ENCODE results near the gene MAP1LC3C.

The MAP1LC3C gene

GRCh38 chr1:241985787-241986186 lies 13.1 kb downstream of the MAP1LC3C start:
- peak in 1 of 2 donors; percentile 77 for DNase-seq
- H3K79me1 ChIP-seq (ENCODE audit: low read length): no peaks in the 10 kb centered on the region

GRCh38 chr1:241979926-241980325 lies 19.0 kb downstream of the MAP1LC3C start:
- Histone ChIP-seq H3K27me3 (ENCODE audit: insufficient read depth, low read length) (no peaks in the 10 kb centered on the region), H3K36me3 (ENCODE audit: control insufficient read depth in 1 of 2, insufficient read depth in 2 of 2, low read length in 2 of 2) (no peaks in the 10 kb centered on the region), H2AK5ac (ENCODE audit: low read length) (no peak overlapping the region), H3K79me2 (ENCODE audit: control insufficient read depth, insufficient read depth, low read length, poor library complexity) (no peaks in the 10 kb centered on the region), H4K12ac (ENCODE audit: low read depth, low read length) (no peak overlapping the region), H3K23ac (ENCODE audit: low read length) (no peak overlapping the region), H2BK120ac (ENCODE audit: insufficient read depth, low read length, poor library complexity) (no peak overlapping the region), H4K91ac (ENCODE audit: low read depth, low read length) (no peak overlapping the region), H3K18ac (ENCODE audit: low read length) (no peak overlapping the region), H2BK5ac (ENCODE audit: low read depth, low read length, poor library complexity) (no peak overlapping the region), H3K9me3 (ENCODE audit: insufficient read depth, low read depth, low read length) (no peaks in the 10 kb centered on the region), H2BK12ac (ENCODE audit: low read length) (no peak overlapping the region), H4K8ac (ENCODE audit: low read depth, low read length) (no peak overlapping the region), H3K27ac (ENCODE audit: low read depth, low read length) (no peak overlapping the region), H3K4me2 (ENCODE audit: low read length) (no peak overlapping the region), H3K4me3 (ENCODE audit: low read depth, low read length) (no peak overlapping the region), H3K14ac (ENCODE audit: low read length) (no peak overlapping the region), H3K79me1 (ENCODE audit: low read length) (no peaks in the 10 kb centered on the region), H2AFZ (ENCODE audit: insufficient read depth, low read length, poor library complexity) (no peak overlapping the region), H3K4ac (ENCODE audit: low read depth, low read length) (no peak overlapping the region), H3K9ac (ENCODE audit: low read length) (no peak overlapping the region), H3K4me1 (ENCODE audit: control insufficient read depth in 1 of 2, insufficient read depth in 2 of 2, low read length in 2 of 2) (no peaks in the 10 kb centered on the region)
- DNase-seq: no peak
- WGBS (ENCODE audit: extremely low coverage, insufficient coverage, insufficient read length): no CpG with 5 or more reads among the region's 1 CpG

More at GRCh38 chr1:241985787-241986186, 13.1 kb downstream of the MAP1LC3C start:
- no peak overlapping the region for H3K4me3 ChIP-seq (ENCODE audit: low read depth, low read length)
- no peak overlapping the region for H3K9ac ChIP-seq (ENCODE audit: low read length)
- H3K4me2 ChIP-seq (ENCODE audit: low read length): no peak overlapping the region
- H2BK5ac ChIP-seq (ENCODE audit: low read depth, low read length, poor library complexity): no peak overlapping the region
- H2AK5ac ChIP-seq (ENCODE audit: low read length): no peak overlapping the region
- H4K8ac ChIP-seq (ENCODE audit: low read depth, low read length): no peak overlapping the region
- no peak overlapping the region for H3K4ac ChIP-seq (ENCODE audit: low read depth, low read length)
- H2BK12ac ChIP-seq (ENCODE audit: low read length): no peak overlapping the region
- H3K27ac ChIP-seq (ENCODE audit: low read depth, low read length): no peak overlapping the region
- no peak overlapping the region for H2AFZ ChIP-seq (ENCODE audit: insufficient read depth, low read length, poor library complexity)
- H4K12ac ChIP-seq (ENCODE audit: low read depth, low read length): no peak overlapping the region
- no peaks in the 10 kb centered on the region for H3K27me3 ChIP-seq (ENCODE audit: insufficient read depth, low read length)
- no CpG with 5 or more reads among the region's 10 CpGs for WGBS (ENCODE audit: extremely low coverage, insufficient coverage, insufficient read length)
- H3K36me3 ChIP-seq (ENCODE audit: control insufficient read depth in 1 of 2, insufficient read depth in 2 of 2, low read length in 2 of 2): no peaks in the 10 kb centered on the region
- peaks cover 2 to 4% of the 10 kb centered on the region in 2 experiments for H3K4me1 ChIP-seq (ENCODE audit: control insufficient read depth in 1 of 2, insufficient read depth in 2 of 2, low read length in 2 of 2)
- H3K18ac ChIP-seq (ENCODE audit: low read length): no peak overlapping the region
- H3K9me3 ChIP-seq (ENCODE audit: insufficient read depth, low read depth, low read length): no peaks in the 10 kb centered on the region
- no peaks in the 10 kb centered on the region for H3K79me2 ChIP-seq (ENCODE audit: control insufficient read depth, insufficient read depth, low read length, poor library complexity)
- H2BK120ac ChIP-seq (ENCODE audit: insufficient read depth, low read length, poor library complexity): no peak overlapping the region
- H4K91ac ChIP-seq (ENCODE audit: low read depth, low read length): no peak overlapping the region
- no peak overlapping the region for H3K14ac ChIP-seq (ENCODE audit: low read length)
- no peak overlapping the region for H3K23ac ChIP-seq (ENCODE audit: low read length)

- no peak overlapping the region for H3K4me2 ChIP-seq (ENCODE audit: low read length)
- H2AK5ac ChIP-seq (ENCODE audit: low read length): no peak overlapping the region
- no peak overlapping the region for H4K12ac ChIP-seq (ENCODE audit: low read depth, low read length)
- no peaks in the 10 kb centered on the region for H3K9me3 ChIP-seq (ENCODE audit: insufficient read depth, low read depth, low read length)
- no peak overlapping the region for H3K14ac ChIP-seq (ENCODE audit: low read length)
- no peak overlapping the region for H3K23ac ChIP-seq (ENCODE audit: low read length)
- no peak overlapping the region for H3K4ac ChIP-seq (ENCODE audit: low read depth, low read length)
- H2BK120ac ChIP-seq (ENCODE audit: insufficient read depth, low read length, poor library complexity): no peak overlapping the region
- no peak for DNase-seq
- H3K9ac ChIP-seq (ENCODE audit: low read length): no peak overlapping the region
- no peak overlapping the region for H2BK12ac ChIP-seq (ENCODE audit: low read length)
- no peak overlapping the region for H3K4me3 ChIP-seq (ENCODE audit: low read depth, low read length)
- H3K27ac ChIP-seq (ENCODE audit: low read depth, low read length): no peak overlapping the region
- H3K27me3 ChIP-seq (ENCODE audit: insufficient read depth, low read length): no peaks in the 10 kb centered on the region
- H3K4me1 ChIP-seq (ENCODE audit: control insufficient read depth in 1 of 2, insufficient read depth in 2 of 2, low read length in 2 of 2): no peaks in the 10 kb centered on the region
- H4K8ac ChIP-seq (ENCODE audit: low read depth, low read length): no peak overlapping the region
- H3K79me1 ChIP-seq (ENCODE audit: low read length): no peaks in the 10 kb centered on the region
- no CpG with 5 or more reads among the region's 18 CpGs for WGBS (ENCODE audit: extremely low coverage, insufficient coverage, insufficient read length)
- H2BK5ac ChIP-seq (ENCODE audit: low read depth, low read length, poor library complexity): no peak overlapping the region
- H2AFZ ChIP-seq (ENCODE audit: insufficient read depth, low read length, poor library complexity): no peak overlapping the region
- no peak overlapping the region for H4K91ac ChIP-seq (ENCODE audit: low read depth, low read length)
- H3K18ac ChIP-seq (ENCODE audit: low read length): no peak overlapping the region
- no peaks in the 10 kb centered on the region for H3K79me2 ChIP-seq (ENCODE audit: control insufficient read depth, insufficient read depth, low read length, poor library complexity)
- no peaks in the 10 kb centered on the region for H3K36me3 ChIP-seq (ENCODE audit: control insufficient read depth in 1 of 2, insufficient read depth in 2 of 2, low read length in 2 of 2)
Observed at GRCh38 chr1:241979071-241979470, 19.8 kb downstream of the MAP1LC3C start.

GRCh38 chr1:241976229-241976628 lies 22.7 kb downstream of the MAP1LC3C start:
- Histone ChIP-seq H3K4me2 (ENCODE audit: low read length) (no peak overlapping the region), H3K9me3 (ENCODE audit: insufficient read depth, low read depth, low read length) (no peaks in the 10 kb centered on the region), H4K8ac (ENCODE audit: low read depth, low read length) (no peak overlapping the region), H3K27me3 (ENCODE audit: insufficient read depth, low read length) (no peaks in the 10 kb centered on the region), H2AFZ (ENCODE audit: insufficient read depth, low read length, poor library complexity) (no peak overlapping the region), H2BK12ac (ENCODE audit: low read length) (no peak overlapping the region), H2BK120ac (ENCODE audit: insufficient read depth, low read length, poor library complexity) (no peak overlapping the region), H2BK5ac (ENCODE audit: low read depth, low read length, poor library complexity) (no peak overlapping the region), H3K23ac (ENCODE audit: low read length) (no peak overlapping the region), H3K4me3 (ENCODE audit: low read depth, low read length) (no peak overlapping the region), H3K79me2 (ENCODE audit: control insufficient read depth, insufficient read depth, low read length, poor library complexity) (no peaks in the 10 kb centered on the region), H3K9ac (ENCODE audit: low read length) (no peak overlapping the region), H3K18ac (ENCODE audit: low read length) (no peak overlapping the region), H3K14ac (ENCODE audit: low read length) (no peak overlapping the region), H3K79me1 (ENCODE audit: low read length) (no peaks in the 10 kb centered on the region), H3K27ac (ENCODE audit: low read depth, low read length) (no peak overlapping the region), H3K4me1 (ENCODE audit: control insufficient read depth in 1 of 2, insufficient read depth in 2 of 2, low read length in 2 of 2) (peaks cover 0 to 5% of the 10 kb centered on the region in 2 experiments), H3K36me3 (ENCODE audit: control insufficient read depth in 1 of 2, insufficient read depth in 2 of 2, low read length in 2 of 2) (no peaks in the 10 kb centered on the region), H4K12ac (ENCODE audit: low read depth, low read length) (no peak overlapping the region), H2AK5ac (ENCODE audit: low read length) (no peak overlapping the region), H4K91ac (ENCODE audit: low read depth, low read length) (no peak overlapping the region), H3K4ac (ENCODE audit: low read depth, low read length) (no peak overlapping the region)
- no peak for DNase-seq
- WGBS (ENCODE audit: extremely low coverage, insufficient coverage, insufficient read length): no CpG with 5 or more reads among the region's 6 CpGs
